Endothelial cell of umbilical vein (primary cell): ENCODE results near the gene DLGAP1. TPM values are rescaled to one million over a fixed set of nuclear protein-coding genes. Genes with fewer than 3 reads are reported as not detected.

Source experiments
- BruUV-seq: library from RNA; stranded (reverse); fragments of 400-500 nt; replicated peaks from 2 replicates; lab custom pipeline; 2021; lab: Mats Ljungman, UMichigan
- CTCF ChIA-PET: fragments of 300-600, 350-600 bp; sonication (Branson Sonifier 250); formaldehyde crosslinking; loops from one replicate; lab custom pipeline; 2021; ENCODE audit warnings: antibody characterized with exemption, inconsistent platforms; lab: Charles Lee
- POLR2A ChIA-PET: fragments of 300-600, 350-600 bp; sonication (Branson Sonifier 250); formaldehyde crosslinking; loops from one replicate; lab custom pipeline; 2021; ENCODE audit warnings: antibody characterized with exemption, inconsistent platforms; lab: Charles Lee
- DNase-seq: peaks from one replicate; pipeline ENCODE4 v3.0.0-alpha.2; 2011; ENCODE audit warnings: low read depth, low spot score
- FAIRE-seq: peaks from 2 replicates; lab custom pipeline; 2011; peaks lifted over from hg19 to GRCh38; lab: Jason Lieb, UNC
- H2AFZ ChIP-seq: 2 replicates; pipeline ENCODE4 v1.6.0; 2012; ENCODE audit warnings: low read depth, low read length, control low read depth, inconsistent platforms
- H3K27ac ChIP-seq: 2 replicates; pipeline ENCODE4 v1.5.1; 2011; ENCODE audit warnings: low read depth, mild to moderate bottlenecking, control low read depth, low read length, moderate library complexity; ENCODE audit not compliant: insufficient read depth
- H3K27me3 ChIP-seq, 2 experiments: 2 replicates each; pipeline versions ENCODE4 v1.6.0 to v1.6.1; 2011; ENCODE audit warnings: low read length in 2 of 2, mixed read lengths in 1 of 2; ENCODE audit not compliant: control insufficient read depth in 2 of 2, insufficient read depth in 2 of 2
- H3K36me3 ChIP-seq, 2 experiments: 2 replicates in 1 of 2; 3 replicates in 1 of 2; pipeline ENCODE4 v1.5.1; 2011; ENCODE audit warnings: low read length in 2 of 2, mild to moderate bottlenecking in 1 of 2, moderate library complexity in 1 of 2; ENCODE audit not compliant: control insufficient read depth in 2 of 2, insufficient read depth in 2 of 2; ENCODE audit errors: extremely low read depth in 1 of 2
- H3K4me1 ChIP-seq: 3 replicates; pipeline ENCODE4 v1.5.1; 2011; ENCODE audit warnings: mild to moderate bottlenecking, low read length; ENCODE audit not compliant: control insufficient read depth, insufficient read depth; ENCODE audit errors: extremely low read depth
- H3K4me2 ChIP-seq: 2 replicates; pipeline ENCODE4 v1.6.1; 2011; ENCODE audit warnings: low read length, control low read depth, mixed read lengths; ENCODE audit not compliant: insufficient read depth
- H3K4me3 ChIP-seq, 3 experiments: fragments of 200-600 bp in 1 of 3; sonication (generic), shearing (Covaris generic) in 1 of 3; replicated peaks in 1 of 3; 2 replicates each; pipeline ENCODE4 v1.5.1; 2011 to 2016; ENCODE audit warnings: control low read depth in 3 of 3, low read length in 3 of 3, mild to moderate bottlenecking in 2 of 3, inconsistent platforms in 1 of 3, low read depth in 1 of 3, moderate library complexity in 1 of 3; ENCODE audit not compliant: insufficient read depth in 1 of 3
- H3K79me2 ChIP-seq: 2 replicates; pipeline ENCODE4 v1.6.0; 2012; ENCODE audit warnings: low read length, inconsistent platforms; ENCODE audit not compliant: control insufficient read depth, insufficient read depth
- H3K9ac ChIP-seq: replicated peaks from 2 replicates; pipeline ENCODE3; 2011; ENCODE audit warnings: low read length, control low read depth; ENCODE audit not compliant: insufficient read depth; ENCODE audit errors: extremely low read depth
- H3K9me1 ChIP-seq: replicated peaks from 3 replicates; pipeline ENCODE4 v1.6.0; 2011; ENCODE audit warnings: mild to moderate bottlenecking, low read length; ENCODE audit not compliant: control insufficient read depth, insufficient read depth; ENCODE audit errors: extremely low read depth
- H3K9me3 ChIP-seq: replicated peaks from 2 replicates; pipeline ENCODE4 v1.5.1; 2012; ENCODE audit warnings: low read length, inconsistent platforms; ENCODE audit not compliant: control insufficient read depth, insufficient read depth
- H4K20me1 ChIP-seq: replicated peaks from 2 replicates; pipeline ENCODE3; 2011; ENCODE audit warnings: mild to moderate bottlenecking, low read length; ENCODE audit not compliant: control insufficient read depth, insufficient read depth; ENCODE audit errors: extremely low read depth
- EZH2 ChIP-seq: IDR thresholded peaks from 2 replicates; pipeline ENCODE4 v1.6.1; 2012; ENCODE audit warnings: borderline replicate concordance, low read depth, mild to moderate bottlenecking, moderate library complexity, low read length, inconsistent platforms; ENCODE audit not compliant: severe bottlenecking
- FOS ChIP-seq: IDR thresholded peaks from 2 replicates; pipeline ENCODE4 v1.6.1; 2011; ENCODE audit warnings: mild to moderate bottlenecking, low read length, moderate library complexity, borderline replicate concordance; ENCODE audit not compliant: insufficient read depth
- GATA2 ChIP-seq: IDR thresholded peaks from 2 replicates; pipeline ENCODE4 v1.7.0; 2011; ENCODE audit warnings: low read depth, mild to moderate bottlenecking, moderate library complexity, mixed read lengths, low read length; ENCODE audit not compliant: insufficient read length, insufficient read depth
- JUN ChIP-seq: IDR thresholded peaks from 2 replicates; pipeline ENCODE4 v1.6.1; 2011; ENCODE audit warnings: borderline replicate concordance, low read depth; ENCODE audit not compliant: insufficient read length, insufficient read depth
- MYC ChIP-seq: IDR thresholded peaks from one replicate; pipeline ENCODE4 v1.6.1; 2011; ENCODE audit warnings: mild to moderate bottlenecking, low read depth, low read length
- POLR2A ChIP-seq: IDR thresholded peaks from 2 replicates; pipeline ENCODE4 v1.6.1; 2012; ENCODE audit warnings: low read depth, mild to moderate bottlenecking, control low read depth, low read length
- POLR2AphosphoS5 ChIP-seq: IDR thresholded peaks from 2 replicates; pipeline ENCODE4 v1.6.1; 2012; ENCODE audit warnings: low read depth, mild to moderate bottlenecking, control low read depth, low read length, moderate library complexity; ENCODE audit not compliant: insufficient read depth
- dilution Hi-C: fragments of 300-500 bp; cut with MboI; formaldehyde crosslinking; loops from one replicate; pipeline ENCODE4 v1.15.0; 2019; ENCODE audit warnings: low sequenced_read_pairs; ENCODE audit not compliant: extremely low pct_ligation_motif_present
- intact Hi-C: fragments of 100-400 bp; cut with micrococcal nuclease; formaldehyde crosslinking; loops from one replicate; pipeline ENCODE4 v1.10.0; 2022
- polyA plus RNA-seq, 4 experiments: library from polyadenylated mRNA; depleted of rRNA in 3 of 4; stranded (reverse) in 3 of 4; unstranded in 1 of 4; fragments of >200 nt; gene quantifications; 2 replicates each; pipeline versions ENCODE4 v1.2.1 to v1.2.3, GENCODE V29; 2011 to 2012; ENCODE audit warnings: missing spikeins in 1 of 4
- total RNA-seq: library from RNA; stranded (reverse); gene quantifications from 2 replicates; pipeline ENCODE4 v1.2.3, GENCODE V29; 2021
- TF ChIP-seq, protein P1 (sequence below): IDR thresholded peaks from 2 replicates; pipeline ENCODE4 v1.6.1; 2011; ENCODE audit not compliant: insufficient read depth, insufficient read length
- TF ChIP-seq, protein P2 (sequence below), 2 donors: IDR thresholded peaks; 1 replicate in 1 of 2; 2 replicates in 1 of 2; pipeline ENCODE4 v1.5.1; 2011; ENCODE audit warnings: low read length in 2 of 2, mild to moderate bottlenecking in 2 of 2, moderate library complexity in 2 of 2, control low read depth in 1 of 2, inconsistent platforms in 1 of 2, low read depth in 1 of 2; ENCODE audit not compliant: insufficient read depth in 1 of 2; ENCODE audit errors: extremely low read depth in 1 of 2

Gene DLGAP1
- total and polyA plus RNA-seq, 2 donors (not counting 3 experiments of a cell fraction or from before 2014, with no cell fraction given): 0.04 TPM; not detected in 1

DNA sequence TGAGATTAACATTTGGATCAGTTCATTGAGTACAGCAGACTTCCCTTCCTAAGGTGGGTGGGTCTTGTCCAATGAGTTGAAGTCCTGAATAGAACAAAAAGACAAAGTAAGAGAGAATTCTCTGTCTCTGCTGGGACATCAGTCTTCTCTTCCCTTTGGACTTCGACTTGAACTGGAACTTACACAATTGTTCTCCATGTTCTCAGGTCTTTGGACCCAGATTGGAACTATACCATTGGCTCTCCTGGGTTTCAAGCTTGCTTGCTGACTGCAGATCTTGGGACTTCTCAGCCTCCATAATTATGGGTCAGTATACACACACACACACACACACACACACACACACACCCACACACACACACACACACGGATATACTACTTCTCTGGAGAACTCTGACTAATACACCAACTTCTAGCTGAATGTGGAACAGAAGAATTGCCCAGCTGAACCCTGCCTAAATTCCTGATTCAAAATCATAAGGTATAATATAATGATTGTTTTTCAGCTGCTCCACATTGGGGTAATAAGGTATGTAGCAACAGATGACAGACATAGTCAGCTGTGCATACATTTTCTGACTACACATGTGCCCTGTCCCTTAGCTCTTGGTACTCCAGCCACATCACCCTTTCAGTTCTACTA lies 791.1 kb downstream of the DLGAP1 start:
- H4K20me1 ChIP-seq: no peaks in the 10 kb centered on the region
- H3K4me2 ChIP-seq: no peak overlapping the region
- no peak overlapping the region for H3K27ac ChIP-seq
- H3K36me3 ChIP-seq: no peaks in the 10 kb centered on the region
- no TSS peak for BruUV-seq
- dilution Hi-C loops: no loop called here
- H3K9ac ChIP-seq: no peak overlapping the region
- intact Hi-C loops: no loop called here
- H3K9me3 ChIP-seq: no peaks in the 10 kb centered on the region
- ChIA-PET CTCF (interaction anchor here (2.8 to 5.6 kb wide), 10 partner anchors 11 to 381 kb away, joined by 15 to 154 read pairs (median 56); no protein-coding TSS in a partner anchor), POLR2A (interaction anchor here (2.8 to 3.3 kb wide), 2 partner anchors 61 to 67 kb away, joined by 16 to 37 read pairs; no protein-coding TSS in a partner anchor)
- FAIRE-seq: no peak
- H3K79me2 ChIP-seq: no peaks in the 10 kb centered on the region
- H3K27me3 ChIP-seq: no peaks in the 10 kb centered on the region
- no peak overlapping the region for H3K4me3 ChIP-seq
- TF ChIP-seq EZH2: no peak
- TF ChIP-seq POLR2A: no peak
- no peak for TF ChIP-seq JUN
- TF ChIP-seq, protein P1, sequence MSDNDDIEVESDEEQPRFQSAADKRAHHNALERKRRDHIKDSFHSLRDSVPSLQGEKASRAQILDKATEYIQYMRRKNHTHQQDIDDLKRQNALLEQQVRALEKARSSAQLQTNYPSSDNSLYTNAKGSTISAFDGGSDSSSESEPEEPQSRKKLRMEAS: no peak
- TF ChIP-seq GATA2: no peak
- TF ChIP-seq FOS: no peak
- TF ChIP-seq POLR2AphosphoS5: no peak
- TF ChIP-seq, protein P2, sequence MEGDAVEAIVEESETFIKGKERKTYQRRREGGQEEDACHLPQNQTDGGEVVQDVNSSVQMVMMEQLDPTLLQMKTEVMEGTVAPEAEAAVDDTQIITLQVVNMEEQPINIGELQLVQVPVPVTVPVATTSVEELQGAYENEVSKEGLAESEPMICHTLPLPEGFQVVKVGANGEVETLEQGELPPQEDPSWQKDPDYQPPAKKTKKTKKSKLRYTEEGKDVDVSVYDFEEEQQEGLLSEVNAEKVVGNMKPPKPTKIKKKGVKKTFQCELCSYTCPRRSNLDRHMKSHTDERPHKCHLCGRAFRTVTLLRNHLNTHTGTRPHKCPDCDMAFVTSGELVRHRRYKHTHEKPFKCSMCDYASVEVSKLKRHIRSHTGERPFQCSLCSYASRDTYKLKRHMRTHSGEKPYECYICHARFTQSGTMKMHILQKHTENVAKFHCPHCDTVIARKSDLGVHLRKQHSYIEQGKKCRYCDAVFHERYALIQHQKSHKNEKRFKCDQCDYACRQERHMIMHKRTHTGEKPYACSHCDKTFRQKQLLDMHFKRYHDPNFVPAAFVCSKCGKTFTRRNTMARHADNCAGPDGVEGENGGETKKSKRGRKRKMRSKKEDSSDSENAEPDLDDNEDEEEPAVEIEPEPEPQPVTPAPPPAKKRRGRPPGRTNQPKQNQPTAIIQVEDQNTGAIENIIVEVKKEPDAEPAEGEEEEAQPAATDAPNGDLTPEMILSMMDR (IDR thresholded peaks at IDR 0.05; ENCODE audit: extremely low read depth in 1 of 2, insufficient read depth in 1 of 2, low read depth in 1 of 2, low read length in 2 of 2): no peak
- TF ChIP-seq MYC: no peak
- H3K4me1 ChIP-seq: peaks cover 20% of the 10 kb centered on the region
- H2AFZ ChIP-seq: no peak overlapping the region
- DNase-seq: no peak
- H3K9me1 ChIP-seq: no peaks in the 10 kb centered on the region
